ENCODE results near the gene ZBTB20.

Gene ZBTB20

GRCh38 chr3:114506591-114507300 is 640.3 kb downstream of the ZBTB20 start:
- DNase-seq, result no peak

- peak in 2 of 3 donors; percentile 11 to 28 for DNase-seq
Measured at GRCh38 chr3:114504941-114505628, 642.0 kb downstream of the ZBTB20 start.

- DNase-seq, result no peak
Measured at GRCh38 chr3:114502204-114502603, 644.9 kb downstream of the ZBTB20 start.

GRCh38 chr3:114499976-114500375 is 647.1 kb downstream of the ZBTB20 start:
- no peak for DNase-seq

GRCh38 chr3:114498539-114499370 is 648.3 kb downstream of the ZBTB20 start:
- no peak for DNase-seq

GRCh38 chr3:114496874-114497273 is 650.2 kb downstream of the ZBTB20 start:
- peak in 2 of 3 donors; percentile 16 to 37 for DNase-seq

- peak in 1 of 3 donors; percentile 5 for DNase-seq
Measured at GRCh38 chr3:114496466-114496865, 650.6 kb downstream of the ZBTB20 start.

- DNase-seq, result no peak
Measured at GRCh38 chr3:114496021-114496434, 651.1 kb downstream of the ZBTB20 start.

GRCh38 chr3:114494498-114494897 is 652.6 kb downstream of the ZBTB20 start:
- DNase-seq, result no peak

GRCh38 chr3:114490829-114491228 is 656.3 kb downstream of the ZBTB20 start:
- no peak for DNase-seq

- DNase-seq, result no peak
Measured at GRCh38 chr3:114487502-114487901, 659.6 kb downstream of the ZBTB20 start.

GRCh38 chr3:114484919-114485318 is 662.2 kb downstream of the ZBTB20 start:
- DNase-seq, result no peak

- DNase-seq, result no peak
Measured at GRCh38 chr3:114481113-114481512, 666.0 kb downstream of the ZBTB20 start.

- DNase-seq, result no peak
Measured at GRCh38 chr3:114480442-114480841, 666.6 kb downstream of the ZBTB20 start.

GRCh38 chr3:114478801-114479200 is 668.3 kb downstream of the ZBTB20 start:
- no peak for DNase-seq

GRCh38 chr3:114476511-114476910 is 670.6 kb downstream of the ZBTB20 start:
- no peak for DNase-seq

- DNase-seq, result no peak
Measured at GRCh38 chr3:114471478-114471877, 675.6 kb downstream of the ZBTB20 start.

GRCh38 chr3:114469070-114469469 is 678.0 kb downstream of the ZBTB20 start:
- no peak for DNase-seq

- no peak for DNase-seq
Measured at GRCh38 chr3:114466816-114467215, 680.3 kb downstream of the ZBTB20 start.

GRCh38 chr3:114466251-114466650 is 680.8 kb downstream of the ZBTB20 start:
- DNase-seq, result no peak

- no peak for DNase-seq
Measured at GRCh38 chr3:114464548-114464947, 682.5 kb downstream of the ZBTB20 start.

GRCh38 chr3:114462750-114463149 is 684.3 kb downstream of the ZBTB20 start:
- DNase-seq, result no peak

- DNase-seq, result no peak
Measured at GRCh38 chr3:114460459-114460858, 686.6 kb downstream of the ZBTB20 start.

- DNase-seq, result no peak
Measured at GRCh38 chr3:114456742-114457141, 690.3 kb downstream of the ZBTB20 start.

Data from suppressor macrophage treated with lipopolysaccharide for 1 hour (primary cell).